HCT116 (cell line): ENCODE data around the gene N4BP3. TPM values are rescaled to one million over a fixed set of nuclear protein-coding genes. Genes with fewer than 3 reads are reported as not detected.

ENCODE experiments used
- ATAC-seq: fragments of 200-7000 bp; cut with Tn5 transposase; 2 replicates; pipeline ENCODE4 v1.9.1; 2020; ENCODE audit warnings: mild to moderate bottlenecking, moderate library complexity
- BruUV-seq: library from RNA; stranded (reverse); fragments of 400-500 nt; replicated peaks from 2 replicates; lab custom pipeline; 2021; lab: Mats Ljungman, UMichigan
- CTCF ChIA-PET: fragments of 300-600 bp; sonication (Branson Sonifier 250); formaldehyde crosslinking; loops from one replicate; lab custom pipeline; 2021; ENCODE audit warnings: antibody characterized with exemption; lab: Charles Lee
- POLR2A ChIA-PET: fragments of 300-600, 350-600 bp; sonication (Branson Sonifier 250); formaldehyde crosslinking; loops from one replicate; lab custom pipeline; 2021; ENCODE audit warnings: antibody characterized with exemption; lab: Charles Lee
- RAD21 ChIA-PET, 2 experiments: fragments of 300-600 bp; sonication (Branson Sonifier 250); formaldehyde crosslinking; loops; one replicate each; lab custom pipeline; 2023; ENCODE audit warnings: low total read pairs in 2 of 2; ENCODE audit not compliant: uncharacterized antibody in 2 of 2, unreplicated experiment in 2 of 2, low non-redundant PET in 1 of 2; lab: Charles Lee
- DNase-seq: peaks from one replicate; pipeline ENCODE4 v3.0.0-alpha.2; 2010; ENCODE audit warnings: low read depth, low spot score
- H2AFZ ChIP-seq: fragments of 200-600 bp; shearing (Covaris generic), sonication (generic); 2 replicates; pipeline ENCODE4 v1.6.1; 2017; ENCODE audit warnings: low read depth, mixed run types, mixed read lengths, antibody characterized with exemption, low read length; ENCODE audit not compliant: poor library complexity, severe bottlenecking
- H3K27ac ChIP-seq: 2 replicates; pipeline ENCODE4 v1.5.1; 2012; ENCODE audit warnings: low read depth, low read length
- H3K27me3 ChIP-seq: fragments of 200-600 bp; sonication (generic); 2 replicates; pipeline ENCODE4 v1.6.1; 2016; ENCODE audit warnings: mixed run types, low read length, mixed read lengths; ENCODE audit not compliant: insufficient read depth
- H3K36me3 ChIP-seq, 2 experiments: fragments of 200-500 bp in 1 of 2; fragments of 200-600 bp in 1 of 2; sonication (Bioruptor generic) in 1 of 2; sonication (generic) in 1 of 2; 2 replicates each; pipeline versions ENCODE4 v1.5.1 to v1.6.1; 2014 to 2016; ENCODE audit warnings: low read length in 2 of 2, inconsistent platforms in 1 of 2, mixed read lengths in 1 of 2, mixed run types in 1 of 2; ENCODE audit not compliant: insufficient read depth in 2 of 2, control insufficient read depth in 1 of 2
- H3K4me1 ChIP-seq, 2 experiments: fragments of 200-600 bp in 1 of 2; sonication (generic) in 1 of 2; 2 replicates each; pipeline versions ENCODE4 v1.5.1 to v1.6.1; 2012 to 2017; ENCODE audit warnings: low read length in 2 of 2, inconsistent platforms in 1 of 2, mild to moderate bottlenecking in 1 of 2, mixed read lengths in 1 of 2, mixed run types in 1 of 2, moderate library complexity in 1 of 2; ENCODE audit not compliant: insufficient read depth in 2 of 2, control insufficient read depth in 1 of 2
- H3K4me2 ChIP-seq: fragments of 200-600 bp; sonication (generic); 2 replicates; pipeline ENCODE4 v1.6.1; 2017; ENCODE audit warnings: mixed run types, low read length, mixed read lengths
- H3K4me3 ChIP-seq, 2 experiments: fragments of 200-600 bp in 1 of 2; sonication (generic) in 1 of 2; replicated peaks in 1 of 2; 2 replicates each; pipeline ENCODE4 v1.5.1; 2011 to 2016; ENCODE audit warnings: low read length in 2 of 2, control low read depth in 1 of 2, low read depth in 1 of 2, mild to moderate bottlenecking in 1 of 2, mixed read lengths in 1 of 2, mixed run types in 1 of 2
- H3K79me2 ChIP-seq: fragments of 200-600 bp; sonication (generic); 2 replicates; pipeline ENCODE4 v1.6.1; 2017; ENCODE audit warnings: mild to moderate bottlenecking, mixed run types, low read length, moderate library complexity, mixed read lengths; ENCODE audit not compliant: insufficient read depth
- H3K9ac ChIP-seq: fragments of 200-600 bp; sonication (generic); 2 replicates; pipeline ENCODE4 v1.6.1; 2016; ENCODE audit warnings: low read length, mixed read lengths
- H3K9me2 ChIP-seq: fragments of 200-600 bp; sonication (generic), shearing (Covaris generic); 2 replicates; pipeline ENCODE4 v1.6.1; 2017; ENCODE audit warnings: mixed run types, mild to moderate bottlenecking, moderate library complexity; ENCODE audit not compliant: insufficient read depth
- H3K9me3 ChIP-seq, 2 experiments: fragments of 200-500 bp in 1 of 2; fragments of 200-600 bp in 1 of 2; sonication (Bioruptor generic) in 1 of 2; sonication (generic) in 1 of 2; 2 replicates each; pipeline ENCODE4 v1.6.1; 2014 to 2017; ENCODE audit warnings: low read length in 2 of 2, mixed read lengths in 2 of 2, inconsistent platforms in 1 of 2, low read depth in 1 of 2, mild to moderate bottlenecking in 1 of 2, mixed run types in 1 of 2, moderate library complexity in 1 of 2; ENCODE audit not compliant: control insufficient read depth in 1 of 2, insufficient read depth in 1 of 2
- H4K20me1 ChIP-seq: fragments of 200-600 bp; sonication (generic), shearing (Covaris generic); 2 replicates; pipeline ENCODE4 v1.6.1; 2017; ENCODE audit warnings: mixed run types, mild to moderate bottlenecking, moderate library complexity; ENCODE audit not compliant: insufficient read depth
- ATF3 ChIP-seq: IDR thresholded peaks from 2 replicates; pipeline ENCODE4 v1.6.1; 2012
- CBX3 ChIP-seq: IDR thresholded peaks from 2 replicates; pipeline ENCODE4 v1.6.1; 2012; ENCODE audit warnings: low read depth
- CEBPB ChIP-seq: IDR thresholded peaks from 2 replicates; pipeline ENCODE4 v1.6.1; 2012; ENCODE audit warnings: low read depth
- CTCF ChIP-seq, 3 experiments: fragments of 200-600 bp in 1 of 3; sonication (generic) in 1 of 3; IDR thresholded peaks in 2 of 3; conservative IDR thresholded peaks in 1 of 3; 2 replicates each; pipeline ENCODE4 v1.5.1; 2012 to 2017; ENCODE audit warnings: low read depth in 2 of 3, low read length in 2 of 3, antibody characterized with exemption in 1 of 3, borderline replicate concordance in 1 of 3, control low read depth in 1 of 3, mild to moderate bottlenecking in 1 of 3, mixed read lengths in 1 of 3, mixed run types in 1 of 3, moderate library complexity in 1 of 3; ENCODE audit not compliant: insufficient read depth in 1 of 3
- EGR1 ChIP-seq: IDR thresholded peaks from 2 replicates; pipeline ENCODE4 v1.6.1; 2012; ENCODE audit warnings: low read depth
- ELF1 ChIP-seq: IDR thresholded peaks from 2 replicates; pipeline ENCODE4 v1.6.1; 2012; ENCODE audit warnings: low read depth, borderline replicate concordance
- EZH2phosphoT487 ChIP-seq: fragments of 200-600 bp; IDR thresholded peaks from 2 replicates; pipeline ENCODE4 v1.6.1; 2018; ENCODE audit warnings: antibody characterized with exemption, borderline replicate concordance
- MAX ChIP-seq: IDR thresholded peaks from 2 replicates; pipeline ENCODE4 v1.6.1; 2012
- POLR2AphosphoS5 ChIP-seq: IDR thresholded peaks from 2 replicates; pipeline ENCODE4 v1.6.1; 2011; ENCODE audit warnings: mild to moderate bottlenecking, low read depth, low read length, moderate library complexity
- RAD21 ChIP-seq: IDR thresholded peaks from 2 replicates; pipeline ENCODE4 v1.6.1; 2012; ENCODE audit warnings: low read depth, mild to moderate bottlenecking
- REST ChIP-seq: IDR thresholded peaks from 2 replicates; pipeline ENCODE4 v1.6.1; 2012; ENCODE audit warnings: low read depth
- SIN3A ChIP-seq: IDR thresholded peaks from 2 replicates; pipeline ENCODE4 v1.6.1; 2012; ENCODE audit warnings: low read depth
- SP1 ChIP-seq: IDR thresholded peaks from 2 replicates; pipeline ENCODE4 v1.6.1; 2012; ENCODE audit warnings: low read depth
- SRF ChIP-seq: IDR thresholded peaks from 2 replicates; pipeline ENCODE4 v1.6.1; 2012; ENCODE audit warnings: low read depth
- TCF7L2 ChIP-seq: IDR thresholded peaks from 2 replicates; pipeline ENCODE4 v1.7.0; 2011; ENCODE audit warnings: borderline replicate concordance, inconsistent platforms; ENCODE audit not compliant: insufficient read depth, insufficient read length; ENCODE audit errors: extremely low read depth
- YY1 ChIP-seq: IDR thresholded peaks from 2 replicates; pipeline ENCODE4 v1.6.1; 2011; ENCODE audit warnings: low read length, low read depth, moderate library complexity, mild to moderate bottlenecking; ENCODE audit not compliant: insufficient replicate concordance; ENCODE audit errors: extremely low read depth
- ZBTB33 ChIP-seq: IDR thresholded peaks from 2 replicates; pipeline ENCODE4 v1.6.1; 2011; ENCODE audit warnings: mild to moderate bottlenecking, low read length, moderate library complexity; ENCODE audit not compliant: insufficient replicate concordance; ENCODE audit errors: extremely low read depth
- ZFX ChIP-seq: fragments of 450-650 bp; IDR thresholded peaks from 2 replicates; pipeline ENCODE4 v1.6.1; 2017
- intact Hi-C: fragments of 100-400 bp; cut with micrococcal nuclease; formaldehyde crosslinking; loops from 2 replicates; pipeline ENCODE4 v1.10.0; 2022
- total RNA-seq: library from RNA; stranded (reverse); gene quantifications from one replicate; pipeline ENCODE4 v1.2.1, GENCODE V29; 2021; ENCODE audit not compliant: unreplicated experiment

Gene N4BP3
- total RNA-seq, 1 experiment from 2014 or later: 5.2 TPM

GRCh38 chr5:178119915-178120606 is 6.7 kb downstream of the N4BP3 start:
- no peak overlapping the region for H2AFZ ChIP-seq
- H3K9me3 ChIP-seq: no peaks in the 10 kb centered on the region
- H3K9me2 ChIP-seq: no peaks in the 10 kb centered on the region
- DNase-seq: no peak
- no peaks in the 10 kb centered on the region; a peak in 1 of 4 replicates for H3K36me3 ChIP-seq
- no peak overlapping the region for H3K27ac ChIP-seq
- intact Hi-C loops: no loop called here
- no peaks in the 10 kb centered on the region for H3K27me3 ChIP-seq
- ATAC-seq: no peak
- TF ChIP-seq RAD21: no peak
- no peak for TF ChIP-seq CBX3
- TF ChIP-seq SP1: no peak
- TF ChIP-seq CEBPB: no peak
- TF ChIP-seq POLR2AphosphoS5: no peak
- no peak for TF ChIP-seq EZH2phosphoT487
- TF ChIP-seq YY1: no peak
- no peak for TF ChIP-seq MAX
- no peak for TF ChIP-seq SIN3A
- no peak for TF ChIP-seq SRF
- TF ChIP-seq EGR1: no peak
- no peak for TF ChIP-seq TCF7L2
- TF ChIP-seq CTCF (IDR thresholded peaks at IDR 0.05 in 2 of 3, conservative IDR thresholded peaks at IDR 0.05 in 1 of 3; ENCODE audit: borderline replicate concordance in 1 of 3, insufficient read depth in 1 of 3, low read depth in 2 of 3, low read length in 2 of 3): no peak
- no peak for TF ChIP-seq REST
- no peak for TF ChIP-seq ATF3
- no peak for TF ChIP-seq ZBTB33
- no peak for TF ChIP-seq ZFX
- TF ChIP-seq ELF1: no peak
- H3K9ac ChIP-seq: no peak overlapping the region
- ChIA-PET POLR2A (no interaction called here), CTCF (interaction anchor here (1.0 to 2.0 kb wide), 7 partner anchors 11 to 45 kb away, joined by 3 to 10 read pairs (median 4); partner anchors contain the start of gene RMND5B), RAD21 (no interaction called here)
- H3K4me1 ChIP-seq: peaks cover 3 to 6% of the 10 kb centered on the region in 2 experiments
- no TSS peak for BruUV-seq
- peaks cover 8% of the 10 kb centered on the region; the same call in 1 of the 2 replicates for H3K79me2 ChIP-seq
- H4K20me1 ChIP-seq: no peaks in the 10 kb centered on the region
- H3K4me3 ChIP-seq: no peak overlapping the region
- no peak overlapping the region for H3K4me2 ChIP-seq
